Measurements from ENCODE around the gene TUBGCP5.
"Not testable (repeated sequence)": the region's sequence is repeated elsewhere in the genome, so short reads cannot be mapped to it uniquely, and the experiment has no call there.

DNA sequence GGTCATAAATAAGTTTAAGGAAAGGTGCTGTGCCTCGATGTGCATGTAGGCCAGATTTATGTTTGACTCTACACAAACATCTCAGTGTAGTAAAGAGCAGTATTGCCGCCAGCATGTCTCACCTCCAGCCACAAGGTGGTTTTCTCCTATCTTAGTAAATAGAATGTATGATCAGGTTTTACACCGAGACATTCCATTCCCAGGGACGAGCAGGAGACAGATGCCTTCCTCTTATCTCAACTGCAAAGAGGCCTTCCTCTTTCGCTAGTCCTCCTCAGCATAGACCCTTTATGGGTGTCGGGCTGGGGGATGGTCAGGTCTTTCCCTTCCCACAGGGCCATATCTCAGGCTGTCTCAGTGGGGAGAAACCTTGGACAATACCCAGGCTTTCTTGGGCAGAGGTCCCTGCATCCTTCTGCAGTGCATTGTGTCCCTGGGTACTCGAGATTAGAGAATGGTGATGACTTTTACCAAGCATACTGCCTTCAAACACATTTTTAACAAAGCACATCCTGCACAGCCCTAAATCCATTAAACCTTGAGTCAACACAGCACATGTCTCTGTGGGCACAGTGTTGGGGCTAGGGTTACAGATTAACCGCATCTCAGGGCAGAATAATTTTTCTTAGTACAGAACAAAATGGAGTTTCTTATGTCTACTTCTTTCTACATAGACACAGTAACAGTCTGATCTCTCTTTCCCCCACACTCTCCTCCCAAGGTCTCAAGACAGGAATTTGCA, 42.8 kb upstream of the TUBGCP5 start:
- TF ChIP-seq POLR2AphosphoS5 (IDR thresholded peaks at IDR 0.05; ENCODE audit: low read length); TCF12 (IDR thresholded peaks at IDR 0.05; ENCODE audit: low read depth, low read length); CTCF (IDR thresholded peaks at IDR 0.05 in 2 of 3, conservative IDR thresholded peaks at IDR 0.05 in 1 of 3; ENCODE audit: control insufficient read depth in 2 of 3, extremely low read depth in 1 of 3, insufficient read depth in 1 of 3, low read depth in 3 of 3, low read length in 3 of 3); PRDM15 (CRISPR knock-in tag; IDR thresholded peaks at IDR 0.05); POLR2A (IDR thresholded peaks at IDR 0.05; ENCODE audit: low read depth, low read length); SUZ12 (IDR thresholded peaks at IDR 0.05; ENCODE audit: unreplicated experiment); RAD21 (IDR thresholded peaks at IDR 0.05; ENCODE audit: insufficient read depth, low read depth, low read length); ZZZ3 (IDR thresholded peaks at IDR 0.05; ENCODE audit: control insufficient read depth, insufficient read length, low read depth); SMC3 (IDR thresholded peaks at IDR 0.05; ENCODE audit: borderline replicate concordance, low read length): not testable (repeated sequence)
